Measurements from ENCODE around the gene ATG5.
"Not testable (repeated sequence)": the region's sequence is repeated elsewhere in the genome, so short reads cannot be mapped to it uniquely, and the experiment has no call there.

Gene ATG5

GRCh38 chr6:106309766-106310373, 15.7 kb downstream of the ATG5 start:
- no peak for DNase-seq (ENCODE audit: low read depth)

- no peak for DNase-seq (ENCODE audit: low read depth)
These were observed 16.6 kb downstream of the ATG5 start for GRCh38 chr6:106308985-106309384.

GRCh38 chr6:106305740-106306139, 19.8 kb downstream of the ATG5 start:
- DNase-seq (ENCODE audit: low read depth) = no peak

- no peak for DNase-seq (ENCODE audit: low read depth)
These were observed 24.6 kb downstream of the ATG5 start for GRCh38 chr6:106300944-106301343.

GRCh38 chr6:106300020-106300780, 25.4 kb downstream of the ATG5 start:
- DNase-seq (ENCODE audit: low read depth) = no peak

- DNase-seq (ENCODE audit: low read depth) = no peak
These were observed 32.4 kb downstream of the ATG5 start for GRCh38 chr6:106293116-106293515.

- no peak for DNase-seq (ENCODE audit: low read depth)
These were observed 34.6 kb downstream of the ATG5 start for GRCh38 chr6:106290954-106291353.

- DNase-seq (ENCODE audit: low read depth) = no peak
These were observed 35.5 kb downstream of the ATG5 start for GRCh38 chr6:106290032-106290431.

- DNase-seq (ENCODE audit: low read depth) = no peak
These were observed 38.3 kb downstream of the ATG5 start for GRCh38 chr6:106287215-106287614.

GRCh38 chr6:106286746-106287145, 38.8 kb downstream of the ATG5 start:
- DNase-seq (ENCODE audit: low read depth) = no peak

- no peak for DNase-seq (ENCODE audit: low read depth)
These were observed 42.1 kb downstream of the ATG5 start for GRCh38 chr6:106283481-106283880.

GRCh38 chr6:106281661-106282060, 43.9 kb downstream of the ATG5 start:
- DNase-seq (ENCODE audit: low read depth) = no peak

- DNase-seq (ENCODE audit: low read depth) = no peak
These were observed 44.5 kb downstream of the ATG5 start for GRCh38 chr6:106281088-106281487.

GRCh38 chr6:106279179-106279578, 46.4 kb downstream of the ATG5 start:
- no peak for DNase-seq (ENCODE audit: low read depth)

GRCh38 chr6:106275692-106276091, 49.9 kb downstream of the ATG5 start:
- DNase-seq (ENCODE audit: low read depth) = no peak

GRCh38 chr6:106273087-106273486, 52.5 kb downstream of the ATG5 start:
- DNase-seq (ENCODE audit: low read depth) = no peak

GRCh38 chr6:106272287-106272686, 53.3 kb downstream of the ATG5 start:
- no peak for DNase-seq (ENCODE audit: low read depth)

GRCh38 chr6:106270414-106270813, 55.1 kb downstream of the ATG5 start:
- DNase-seq (ENCODE audit: low read depth) = no peak

GRCh38 chr6:106269268-106269919, 56.2 kb downstream of the ATG5 start:
- not testable (repeated sequence) for DNase-seq (ENCODE audit: low read depth)

- not testable (repeated sequence) for DNase-seq (ENCODE audit: low read depth)
These were observed 57.1 kb downstream of the ATG5 start for GRCh38 chr6:106268500-106268899.

- DNase-seq (ENCODE audit: low read depth) = not testable (repeated sequence)
These were observed 61.1 kb downstream of the ATG5 start for GRCh38 chr6:106264433-106264832.

GRCh38 chr6:106259748-106260147, 65.8 kb downstream of the ATG5 start:
- not testable (repeated sequence) for DNase-seq (ENCODE audit: low read depth)

- no peak for DNase-seq (ENCODE audit: low read depth)
These were observed 66.8 kb downstream of the ATG5 start for GRCh38 chr6:106258726-106259125.
